ENCODE measurements around the gene MYO9B.
"Not testable (repeated sequence)": the region's sequence is repeated elsewhere in the genome, so short reads cannot be mapped to it uniquely, and the experiment has no call there.

The MYO9B gene

DNA sequence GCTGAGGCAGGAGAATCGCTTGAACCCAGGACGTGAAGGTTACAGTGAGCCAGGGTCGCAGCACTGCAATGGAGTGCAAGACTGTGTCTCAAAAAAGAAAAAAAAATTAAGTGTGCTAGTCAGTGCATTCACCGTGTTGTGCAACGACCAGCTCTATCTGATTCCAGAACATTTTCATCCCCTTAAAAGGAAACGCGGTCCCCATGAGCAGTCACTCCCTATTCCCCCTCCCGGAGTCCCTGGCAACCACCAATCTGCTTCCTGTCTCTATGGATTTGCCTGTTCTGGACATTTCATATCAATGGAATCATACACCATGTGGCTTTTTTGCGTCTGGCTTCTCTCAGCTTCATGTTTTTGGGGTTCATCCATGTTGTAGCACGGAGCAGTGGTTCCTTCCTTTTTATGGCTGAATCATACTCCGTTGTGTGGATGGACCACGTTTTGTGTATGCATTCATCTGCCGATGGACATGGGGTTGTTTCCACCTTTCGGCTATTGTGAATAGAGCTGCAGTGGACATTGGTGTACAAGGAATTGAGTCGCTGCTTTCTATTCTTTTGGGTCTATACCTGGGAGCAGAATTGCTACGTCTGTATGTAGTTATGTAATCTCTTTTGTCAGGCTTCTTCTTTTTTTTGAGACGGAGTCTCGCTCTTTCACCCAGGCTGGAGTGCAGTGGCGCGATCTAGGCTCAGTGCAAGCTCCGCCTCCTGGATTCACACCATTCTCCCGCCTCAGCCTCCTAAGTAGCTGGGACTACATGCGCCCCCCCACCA, 19.8 kb downstream of the MYO9B start:
- Histone ChIP-seq H3K9ac (ENCODE audit: low read depth, low read length) (no peak overlapping the region), H3K27me3 (ENCODE audit: control insufficient read depth, insufficient read depth, low read length) (no peaks in the 10 kb centered on the region), H3K4me1 (ENCODE audit: control insufficient read depth, insufficient read depth, low read length) (peaks cover 8% of the 10 kb centered on the region), H3K36me3 (ENCODE audit: control insufficient read depth, insufficient read depth, low read length) (no peaks in the 10 kb centered on the region), H3K4me3 (ENCODE audit: low read depth, low read length) (no peak overlapping the region), H3K9me3 (ENCODE audit: control insufficient read depth, insufficient read depth, low read length) (no peaks in the 10 kb centered on the region)

DNA sequence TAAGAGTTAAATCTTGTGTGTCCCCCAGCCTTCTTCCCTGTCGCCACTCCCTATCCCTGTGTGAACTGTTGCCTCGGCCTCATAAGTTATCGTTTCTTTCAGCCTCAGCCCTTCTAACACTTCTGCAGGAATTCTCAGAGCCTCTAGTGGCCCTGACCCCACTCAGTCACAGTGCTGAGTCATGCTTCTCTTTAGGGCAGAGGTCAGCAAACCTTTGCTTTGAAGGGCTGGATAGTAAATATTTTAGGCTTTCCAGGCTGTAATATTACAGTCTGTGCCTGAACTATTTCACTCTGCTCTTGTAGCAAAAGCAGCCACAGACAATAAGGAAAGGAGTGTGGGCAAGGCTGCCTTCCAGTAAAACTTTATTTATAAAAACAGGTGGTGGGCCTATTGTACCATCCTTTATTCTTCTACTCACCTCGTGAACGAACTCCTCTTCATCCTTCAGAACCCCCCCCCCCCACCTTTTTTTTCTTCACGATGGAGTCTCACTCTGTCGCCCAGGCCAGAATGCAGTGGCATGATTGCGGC, 22.1 kb downstream of the MYO9B start:
- Histone ChIP-seq H3K4me1 (ENCODE audit: control insufficient read depth, insufficient read depth, low read length) (peaks cover 4% of the 10 kb centered on the region), H3K9me3 (ENCODE audit: control insufficient read depth, insufficient read depth, low read length) (no peaks in the 10 kb centered on the region), H3K27me3 (ENCODE audit: control insufficient read depth, insufficient read depth, low read length) (no peaks in the 10 kb centered on the region), H3K4me3 (ENCODE audit: low read depth, low read length) (no peak overlapping the region), H3K9ac (ENCODE audit: low read depth, low read length) (no peak overlapping the region), H3K36me3 (ENCODE audit: control insufficient read depth, insufficient read depth, low read length) (peaks cover 10% of the 10 kb centered on the region)

DNA sequence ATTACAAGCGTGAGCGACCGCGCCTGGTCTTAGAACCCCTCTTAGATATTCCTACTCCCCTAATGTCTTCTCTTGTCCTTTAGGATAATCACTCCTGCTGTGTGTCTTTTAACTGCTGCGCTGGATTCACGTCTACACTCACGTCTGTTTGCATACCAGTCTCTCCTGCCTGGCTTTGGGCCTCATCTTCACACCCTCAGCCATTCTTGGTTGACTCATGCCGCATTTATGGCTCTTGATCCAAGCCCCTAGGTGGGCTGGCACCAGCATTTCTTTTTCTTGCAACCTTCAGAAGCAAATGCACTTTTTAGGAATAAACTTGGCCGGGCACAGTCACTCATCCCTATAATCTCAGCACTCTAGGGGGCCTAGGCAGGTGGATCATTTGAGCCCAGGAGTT, 22.7 kb downstream of the MYO9B start:
- Histone ChIP-seq H3K4me3 (ENCODE audit: low read depth, low read length) (no peak overlapping the region), H3K9me3 (ENCODE audit: control insufficient read depth, insufficient read depth, low read length) (no peaks in the 10 kb centered on the region), H3K27me3 (ENCODE audit: control insufficient read depth, insufficient read depth, low read length) (no peaks in the 10 kb centered on the region), H3K36me3 (ENCODE audit: control insufficient read depth, insufficient read depth, low read length) (peaks cover 10% of the 10 kb centered on the region), H3K4me1 (ENCODE audit: control insufficient read depth, insufficient read depth, low read length) (peaks cover 4% of the 10 kb centered on the region), H3K9ac (ENCODE audit: low read depth, low read length) (no peak overlapping the region)

DNA sequence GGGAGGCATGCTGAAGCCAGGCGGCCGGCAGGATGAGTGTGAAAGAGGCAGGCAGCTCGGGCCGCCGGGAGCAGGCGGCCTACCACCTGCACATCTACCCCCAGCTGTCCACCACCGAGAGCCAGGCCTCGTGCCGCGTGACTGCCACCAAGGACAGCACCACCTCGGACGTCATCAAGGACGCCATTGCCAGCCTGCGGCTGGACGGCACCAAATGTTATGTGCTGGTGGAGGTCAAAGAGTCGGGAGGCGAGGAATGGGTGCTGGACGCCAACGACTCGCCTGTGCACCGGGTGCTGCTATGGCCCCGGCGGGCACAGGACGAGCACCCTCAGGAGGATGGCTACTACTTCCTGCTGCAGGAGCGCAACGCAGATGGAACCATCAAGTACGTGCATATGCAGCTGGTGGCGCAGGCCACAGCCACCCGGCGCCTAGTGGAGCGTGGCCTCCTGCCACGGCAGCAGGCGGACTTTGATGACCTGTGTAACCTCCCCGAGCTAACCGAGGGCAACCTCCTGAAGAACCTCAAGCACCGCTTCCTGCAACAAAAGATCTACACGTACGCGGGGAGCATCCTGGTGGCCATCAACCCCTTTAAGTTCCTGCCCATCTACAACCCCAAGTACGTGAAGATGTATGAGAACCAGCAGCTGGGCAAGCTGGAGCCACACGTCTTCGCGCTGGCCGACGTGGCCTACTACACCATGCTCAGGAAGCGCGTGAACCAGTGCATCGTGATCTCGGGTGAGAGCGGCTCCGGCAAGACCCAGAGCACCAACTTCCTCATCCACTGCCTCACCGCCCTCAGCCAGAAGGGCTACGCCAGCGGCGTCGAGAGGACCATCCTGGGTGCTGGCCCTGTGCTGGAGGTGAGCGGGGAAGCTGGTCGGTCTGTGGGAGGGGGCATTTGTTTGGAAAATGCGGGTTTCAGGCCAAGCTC, 26.4 kb downstream of the MYO9B start:
- Histone ChIP-seq H3K27me3 (ENCODE audit: control insufficient read depth, insufficient read depth, low read length) (no peaks in the 10 kb centered on the region), H3K4me3 (ENCODE audit: low read depth, low read length) (no peak overlapping the region), H3K36me3 (ENCODE audit: control insufficient read depth, insufficient read depth, low read length) (peaks cover 19% of the 10 kb centered on the region), H3K4me1 (ENCODE audit: control insufficient read depth, insufficient read depth, low read length) (peaks cover 4% of the 10 kb centered on the region), H3K9ac (ENCODE audit: low read depth, low read length) (no peak overlapping the region), H3K9me3 (ENCODE audit: control insufficient read depth, insufficient read depth, low read length) (no peaks in the 10 kb centered on the region)

DNA sequence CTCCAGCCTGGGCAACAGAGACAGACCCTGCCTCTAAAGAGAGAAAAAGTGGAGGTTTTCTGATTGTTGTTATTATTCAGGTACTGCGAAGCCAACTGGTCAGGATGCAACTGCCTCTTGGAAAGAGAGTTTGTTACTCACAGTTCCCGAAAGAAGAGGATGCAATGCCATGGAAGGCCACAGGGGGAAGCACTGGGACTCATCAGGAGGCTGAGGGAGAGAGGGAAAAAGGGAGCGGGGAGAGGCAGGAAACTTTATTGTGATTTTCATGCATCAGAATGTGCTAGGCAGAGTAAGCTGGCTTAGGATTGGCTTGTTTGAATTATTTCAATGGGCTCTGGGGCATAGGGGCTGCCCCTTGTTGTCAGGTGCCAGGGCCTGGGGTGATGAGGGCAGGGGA, 27.6 kb downstream of the MYO9B start:
- no peaks in the 10 kb centered on the region for H3K9me3 ChIP-seq (ENCODE audit: control insufficient read depth, insufficient read depth, low read length)
- no peak overlapping the region for H3K4me3 ChIP-seq (ENCODE audit: low read depth, low read length)
- H3K9ac ChIP-seq (ENCODE audit: low read depth, low read length), result no peak overlapping the region
- no peaks in the 10 kb centered on the region for H3K27me3 ChIP-seq (ENCODE audit: control insufficient read depth, insufficient read depth, low read length)
- peaks cover 19% of the 10 kb centered on the region for H3K36me3 ChIP-seq (ENCODE audit: control insufficient read depth, insufficient read depth, low read length)
- H3K4me1 ChIP-seq (ENCODE audit: control insufficient read depth, insufficient read depth, low read length), result no peaks in the 10 kb centered on the region

DNA sequence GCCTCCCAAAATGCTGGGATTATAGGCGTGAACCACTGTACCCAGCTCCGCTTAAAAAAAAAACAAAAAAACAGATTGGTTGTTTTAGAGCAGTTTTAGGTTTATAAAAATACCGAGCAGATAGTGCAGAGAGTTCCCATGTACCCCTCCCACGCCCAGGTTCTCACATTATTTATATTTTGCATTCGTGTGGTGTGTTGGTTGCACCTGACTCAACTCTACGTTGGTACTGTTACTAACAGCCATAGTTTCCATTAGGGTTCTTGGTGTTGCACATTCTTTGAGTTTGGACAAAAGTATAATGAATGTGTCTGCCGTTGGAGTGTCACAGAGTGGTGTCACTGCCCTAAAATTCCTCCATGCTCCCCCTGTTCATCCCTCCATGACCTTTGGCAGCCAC, 29.1 kb downstream of the MYO9B start:
- no peaks in the 10 kb centered on the region for H3K4me1 ChIP-seq (ENCODE audit: control insufficient read depth, insufficient read depth, low read length)
- peaks cover 21% of the 10 kb centered on the region for H3K36me3 ChIP-seq (ENCODE audit: control insufficient read depth, insufficient read depth, low read length)
- no peaks in the 10 kb centered on the region for H3K27me3 ChIP-seq (ENCODE audit: control insufficient read depth, insufficient read depth, low read length)
- no peak overlapping the region for H3K9ac ChIP-seq (ENCODE audit: low read depth, low read length)
- H3K9me3 ChIP-seq (ENCODE audit: control insufficient read depth, insufficient read depth, low read length), result no peaks in the 10 kb centered on the region
- H3K4me3 ChIP-seq (ENCODE audit: low read depth, low read length), result no peak overlapping the region

DNA sequence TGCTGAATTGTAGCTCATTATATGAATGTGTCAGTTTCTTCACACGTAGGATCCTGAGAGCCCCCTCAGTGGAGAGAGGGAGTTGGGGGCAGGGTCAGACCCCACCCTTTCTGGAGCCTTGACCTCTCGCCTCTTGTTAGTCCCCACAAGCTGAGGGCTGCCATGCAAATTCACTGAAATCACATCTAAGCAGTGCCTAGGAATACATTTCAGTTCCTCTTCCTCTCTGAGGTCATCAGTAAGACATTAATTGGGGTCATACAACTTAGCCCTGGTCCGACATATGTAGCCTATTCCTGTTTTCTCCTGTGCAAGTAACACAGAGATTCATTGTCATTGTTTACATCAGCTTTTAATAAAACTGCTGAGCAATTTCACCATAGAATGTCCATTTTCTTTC, 30.0 kb downstream of the MYO9B start:
- Histone ChIP-seq H3K9me3 (ENCODE audit: control insufficient read depth, insufficient read depth, low read length) (no peaks in the 10 kb centered on the region), H3K36me3 (ENCODE audit: control insufficient read depth, insufficient read depth, low read length) (peaks cover 26% of the 10 kb centered on the region), H3K9ac (ENCODE audit: low read depth, low read length) (no peak overlapping the region), H3K27me3 (ENCODE audit: control insufficient read depth, insufficient read depth, low read length) (no peaks in the 10 kb centered on the region), H3K4me3 (ENCODE audit: low read depth, low read length) (no peak overlapping the region), H3K4me1 (ENCODE audit: control insufficient read depth, insufficient read depth, low read length) (no peaks in the 10 kb centered on the region)

DNA sequence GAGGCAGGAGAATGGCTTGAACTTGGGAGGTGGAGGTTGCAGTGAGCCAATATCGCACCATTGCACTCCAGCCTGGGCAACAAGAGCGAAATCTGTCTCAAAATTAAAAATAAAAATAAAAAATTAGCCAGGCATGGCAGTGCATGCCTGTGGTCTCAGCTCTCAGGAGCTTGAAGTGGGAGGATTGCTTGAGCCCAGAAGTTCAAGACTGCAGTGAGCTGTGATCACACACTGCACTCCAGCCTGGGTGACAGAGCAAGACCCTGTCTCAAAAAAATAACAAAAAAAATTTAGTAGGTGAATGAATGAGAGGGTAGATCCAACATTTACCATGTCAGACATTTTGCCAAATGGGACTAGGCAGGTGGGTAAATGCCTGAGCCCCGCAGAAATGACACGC, 31.4 kb downstream of the MYO9B start:
- H3K27me3 ChIP-seq (ENCODE audit: control insufficient read depth, insufficient read depth, low read length); H3K4me1 ChIP-seq (ENCODE audit: control insufficient read depth, insufficient read depth, low read length): not testable (repeated sequence)
- H3K36me3 ChIP-seq (ENCODE audit: control insufficient read depth, insufficient read depth, low read length), result peaks cover 21% of the 10 kb centered on the region

DNA sequence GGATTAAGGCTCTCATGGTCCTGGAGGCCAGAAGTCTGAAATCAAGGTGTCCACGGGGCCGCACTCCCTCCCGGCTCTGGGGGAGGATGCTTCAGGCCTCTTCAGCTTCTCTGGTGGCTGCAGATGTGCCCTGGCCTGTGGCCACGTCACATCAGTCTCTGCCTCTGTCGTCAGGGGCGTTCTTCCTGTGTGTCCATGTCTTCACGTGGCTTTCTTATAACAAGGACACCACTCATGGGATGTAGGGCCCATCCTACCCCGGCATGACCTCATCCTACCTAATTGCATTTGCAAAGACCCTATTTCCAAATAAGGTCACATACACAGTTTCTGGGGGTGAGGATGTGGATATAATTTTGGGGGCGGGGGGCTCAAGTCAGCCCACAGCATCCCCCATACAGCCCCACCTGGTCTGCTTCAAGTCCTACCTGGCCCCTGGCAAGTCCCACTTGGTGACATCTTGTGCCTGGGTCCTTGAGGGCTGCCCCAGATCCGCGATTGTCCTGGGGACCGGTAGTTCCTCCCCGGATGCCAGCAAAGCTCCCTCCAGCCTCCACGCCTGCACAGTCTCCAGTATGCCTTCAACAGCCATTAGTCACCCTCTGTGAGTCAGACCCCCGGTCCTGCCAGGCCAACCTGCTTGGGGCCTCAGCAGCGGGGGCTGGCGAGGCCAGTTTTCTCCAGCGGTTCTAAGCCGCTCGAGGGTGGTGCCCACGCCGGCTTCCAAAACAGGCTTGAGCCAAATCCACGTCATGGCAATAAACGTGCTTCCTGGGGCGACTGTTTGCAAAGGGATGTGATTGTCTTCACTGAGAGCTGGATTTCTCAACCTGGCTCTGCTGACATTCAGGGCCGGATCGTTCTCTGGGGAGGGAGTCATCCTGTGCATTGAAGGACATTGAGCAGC, 32.2 kb downstream of the MYO9B start:
- H3K4me1 ChIP-seq (ENCODE audit: control insufficient read depth, insufficient read depth, low read length), result no peaks in the 10 kb centered on the region

More for the DNA sequence above, 31.4 kb downstream of the MYO9B start:
- H3K4me3 ChIP-seq (ENCODE audit: low read depth, low read length); H3K9me3 ChIP-seq (ENCODE audit: control insufficient read depth, insufficient read depth, low read length); H3K9ac ChIP-seq (ENCODE audit: low read depth, low read length): not testable (repeated sequence)

DNA sequence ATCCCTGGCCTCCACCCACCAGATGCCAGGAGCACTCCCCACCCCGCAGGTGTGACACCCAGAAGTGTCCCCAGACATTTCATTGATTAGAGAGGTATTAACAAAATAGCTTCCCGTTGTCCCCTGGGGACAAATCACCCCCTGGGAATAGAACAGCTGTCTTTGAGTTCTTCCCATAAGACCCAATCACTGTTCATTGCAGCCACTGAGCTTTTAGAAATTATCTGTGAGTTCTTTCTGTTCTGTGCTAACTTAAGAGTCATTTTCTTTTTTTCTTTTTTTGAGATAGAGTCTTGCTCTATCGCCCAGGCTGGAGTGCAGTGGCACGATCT, 32.8 kb downstream of the MYO9B start:
- Histone ChIP-seq H3K36me3 (ENCODE audit: control insufficient read depth, insufficient read depth, low read length) (peaks cover 15% of the 10 kb centered on the region), H3K4me1 (ENCODE audit: control insufficient read depth, insufficient read depth, low read length) (no peaks in the 10 kb centered on the region), H3K9ac (ENCODE audit: low read depth, low read length) (no peak overlapping the region), H3K4me3 (ENCODE audit: low read depth, low read length) (no peak overlapping the region), H3K27me3 (ENCODE audit: control insufficient read depth, insufficient read depth, low read length) (no peaks in the 10 kb centered on the region), H3K9me3 (ENCODE audit: control insufficient read depth, insufficient read depth, low read length) (no peaks in the 10 kb centered on the region)

More for the DNA sequence above, 32.2 kb downstream of the MYO9B start:
- Histone ChIP-seq H3K4me3 (ENCODE audit: low read depth, low read length) (no peak overlapping the region), H3K9me3 (ENCODE audit: control insufficient read depth, insufficient read depth, low read length) (no peaks in the 10 kb centered on the region), H3K36me3 (ENCODE audit: control insufficient read depth, insufficient read depth, low read length) (peaks cover 15% of the 10 kb centered on the region), H3K9ac (ENCODE audit: low read depth, low read length) (no peak overlapping the region), H3K27me3 (ENCODE audit: control insufficient read depth, insufficient read depth, low read length) (no peaks in the 10 kb centered on the region)

DNA sequence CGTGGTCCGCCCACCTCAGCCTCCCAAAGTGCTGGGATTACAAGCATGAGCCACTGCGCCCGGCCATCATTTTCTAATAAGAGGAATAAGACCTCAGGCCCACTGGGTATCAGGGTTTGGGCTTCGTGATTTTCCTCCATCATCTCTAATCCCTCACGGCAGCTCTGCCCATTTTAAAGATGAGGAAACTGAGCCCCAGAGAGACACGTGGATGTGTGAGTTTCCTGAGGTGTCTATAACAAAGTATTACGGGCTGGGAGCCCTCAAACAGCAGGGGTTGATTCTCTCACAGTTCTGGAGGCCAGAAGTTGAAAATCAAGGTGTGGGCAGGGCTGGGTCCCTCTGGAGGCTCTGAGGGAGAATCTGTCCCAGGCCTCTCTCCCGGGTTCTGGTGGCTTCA, 33.7 kb downstream of the MYO9B start:
- Histone ChIP-seq H3K36me3 (ENCODE audit: control insufficient read depth, insufficient read depth, low read length) (peaks cover 13% of the 10 kb centered on the region), H3K4me1 (ENCODE audit: control insufficient read depth, insufficient read depth, low read length) (peaks cover 6% of the 10 kb centered on the region), H3K9me3 (ENCODE audit: control insufficient read depth, insufficient read depth, low read length) (no peaks in the 10 kb centered on the region), H3K27me3 (ENCODE audit: control insufficient read depth, insufficient read depth, low read length) (no peaks in the 10 kb centered on the region), H3K9ac (ENCODE audit: low read depth, low read length) (no peak overlapping the region), H3K4me3 (ENCODE audit: low read depth, low read length) (no peak overlapping the region)
